ENCODE data around the gene PPP3CB.

Gene PPP3CB

GRCh38 chr10:73478636-73479035 lies 17.2 kb downstream of the PPP3CB start:
- DNase-seq, result no peak

DNA sequence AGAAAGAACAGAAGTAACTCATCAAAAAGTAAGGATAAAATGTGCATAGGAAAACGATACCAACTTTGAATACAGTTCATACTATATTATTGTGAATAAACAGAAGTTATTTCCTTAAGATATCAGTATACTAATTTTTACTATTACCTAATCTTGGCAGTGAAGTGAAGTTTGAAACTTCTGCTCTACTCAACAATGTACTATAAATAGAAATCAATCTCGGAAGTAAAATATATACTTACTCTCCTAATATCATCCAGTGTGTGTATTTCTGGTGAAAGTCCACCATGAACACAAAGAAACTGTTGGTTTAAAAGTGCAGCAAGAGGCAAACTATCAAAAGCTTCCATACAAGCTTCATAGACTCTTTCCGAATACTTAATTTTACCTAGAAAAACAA lies 24.6 kb downstream of the PPP3CB start:
- DNase-seq, result no peak

- DNase-seq, result no peak
Observed at GRCh38 chr10:73469579-73469978, 26.2 kb downstream of the PPP3CB start.

DNA sequence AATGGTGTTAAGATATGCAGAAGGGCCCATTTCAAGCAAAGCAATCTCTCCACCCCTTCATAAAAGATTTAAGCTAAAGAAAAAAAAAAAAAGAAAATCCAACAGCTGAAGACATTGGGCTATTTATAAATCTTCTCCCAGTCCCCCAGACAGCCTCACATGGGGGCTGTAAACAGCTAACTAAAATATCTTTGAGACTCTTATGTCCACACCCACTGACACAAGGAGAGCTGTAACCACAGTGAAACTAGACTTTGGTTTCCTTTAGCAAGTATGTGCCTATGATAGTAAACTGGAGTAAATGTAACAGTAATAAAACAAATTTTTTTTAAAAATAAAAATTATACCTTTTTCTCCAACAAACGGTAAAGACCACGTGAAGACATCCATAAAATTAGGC lies 28.6 kb downstream of the PPP3CB start:
- DNase-seq, result no peak

- DNase-seq, result no peak
Observed at GRCh38 chr10:73465978-73466726, 29.7 kb downstream of the PPP3CB start.

GRCh38 chr10:73460897-73461296 lies 34.9 kb downstream of the PPP3CB start:
- no peak for DNase-seq

- DNase-seq, result no peak
Observed at GRCh38 chr10:73459683-73460314, 36.0 kb downstream of the PPP3CB start.

- no peak for DNase-seq
Observed at GRCh38 chr10:73456187-73456890, 39.5 kb downstream of the PPP3CB start.

- no peak for DNase-seq
Observed at GRCh38 chr10:73449113-73449512, 46.7 kb downstream of the PPP3CB start.

DNA sequence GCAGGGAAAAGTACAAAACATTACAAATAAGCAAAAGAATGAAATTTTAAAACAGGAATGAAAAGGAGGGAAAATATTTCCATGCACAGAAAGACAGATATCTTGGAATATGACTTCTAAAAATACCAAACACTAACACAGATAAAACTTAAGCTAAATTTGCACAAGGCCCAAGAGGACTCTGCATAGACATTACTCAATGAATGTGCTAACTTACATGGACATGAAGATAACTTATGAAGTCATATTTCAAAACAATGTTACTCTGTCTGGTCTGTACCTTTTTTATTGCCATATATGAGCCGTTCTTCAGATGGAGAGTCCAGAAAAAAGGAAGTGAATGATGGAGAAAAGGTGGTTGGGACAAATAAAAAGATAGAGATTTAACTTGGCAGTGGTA lies 47.4 kb downstream of the PPP3CB start:
- no peak for DNase-seq

GRCh38 chr10:73446926-73447325 lies 48.9 kb downstream of the PPP3CB start:
- DNase-seq, result no peak

DNA sequence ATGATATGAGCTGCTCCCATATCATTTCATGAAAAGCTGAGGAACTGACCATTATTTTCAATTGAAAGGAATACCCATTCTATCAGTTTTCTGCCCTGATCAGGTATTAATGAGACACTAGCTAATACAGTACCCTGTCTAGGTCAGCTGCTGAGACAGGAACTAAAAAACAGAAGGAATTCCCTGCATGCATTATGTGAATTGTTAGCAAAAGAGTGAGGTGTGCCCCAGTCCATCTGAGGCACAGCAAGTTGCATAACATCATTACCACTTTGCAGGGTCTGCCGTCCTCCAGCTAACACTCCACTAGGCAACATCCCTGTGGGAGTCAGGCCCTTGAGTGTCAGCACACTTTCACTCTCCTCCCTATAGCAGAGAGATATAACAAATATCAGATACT lies 51.4 kb downstream of the PPP3CB start:
- no peak for DNase-seq

DNA sequence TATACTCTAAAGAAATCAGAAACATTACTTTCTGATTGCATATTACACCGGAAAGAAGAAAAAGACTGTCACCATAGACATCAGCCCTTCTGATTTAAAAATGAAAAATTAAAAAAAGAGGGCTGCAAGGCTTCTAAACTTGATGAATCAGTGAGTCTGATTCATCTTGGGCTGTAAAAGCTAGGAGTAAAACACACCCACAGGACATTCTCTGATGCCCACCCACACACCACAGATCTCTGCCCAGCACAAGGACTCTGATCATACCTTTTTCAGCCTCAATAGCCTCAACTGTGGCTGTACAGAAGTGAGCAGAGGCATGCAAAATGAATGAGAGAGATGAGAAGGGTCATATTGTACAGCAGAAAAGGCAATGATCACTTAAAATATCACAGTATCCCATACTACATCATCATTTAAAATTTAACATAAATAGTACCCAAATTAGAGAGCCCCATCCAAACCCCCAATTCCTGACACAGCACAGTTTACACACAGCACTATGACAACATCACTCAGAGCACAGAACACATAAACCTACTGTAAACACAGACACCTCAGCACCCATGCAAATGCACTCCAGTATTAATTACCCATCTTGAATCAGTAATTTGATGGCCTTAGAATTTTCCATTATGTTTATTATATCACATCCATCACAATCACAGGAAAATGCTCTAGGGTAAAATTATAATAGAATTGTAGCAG lies 56.1 kb downstream of the PPP3CB start:
- no peak for DNase-seq

- DNase-seq, result no peak
Observed at GRCh38 chr10:73439055-73439454, 56.8 kb downstream of the PPP3CB start.

GRCh38 chr10:73433538-73433867 lies 62.3 kb downstream of the PPP3CB start, which contains the start of gene MSS51:
MSS51 (minus strand) TSS chr10:73433561; CDS start chr10:73428284, 5,277 bp downstream.
- no peak for DNase-seq

DNA sequence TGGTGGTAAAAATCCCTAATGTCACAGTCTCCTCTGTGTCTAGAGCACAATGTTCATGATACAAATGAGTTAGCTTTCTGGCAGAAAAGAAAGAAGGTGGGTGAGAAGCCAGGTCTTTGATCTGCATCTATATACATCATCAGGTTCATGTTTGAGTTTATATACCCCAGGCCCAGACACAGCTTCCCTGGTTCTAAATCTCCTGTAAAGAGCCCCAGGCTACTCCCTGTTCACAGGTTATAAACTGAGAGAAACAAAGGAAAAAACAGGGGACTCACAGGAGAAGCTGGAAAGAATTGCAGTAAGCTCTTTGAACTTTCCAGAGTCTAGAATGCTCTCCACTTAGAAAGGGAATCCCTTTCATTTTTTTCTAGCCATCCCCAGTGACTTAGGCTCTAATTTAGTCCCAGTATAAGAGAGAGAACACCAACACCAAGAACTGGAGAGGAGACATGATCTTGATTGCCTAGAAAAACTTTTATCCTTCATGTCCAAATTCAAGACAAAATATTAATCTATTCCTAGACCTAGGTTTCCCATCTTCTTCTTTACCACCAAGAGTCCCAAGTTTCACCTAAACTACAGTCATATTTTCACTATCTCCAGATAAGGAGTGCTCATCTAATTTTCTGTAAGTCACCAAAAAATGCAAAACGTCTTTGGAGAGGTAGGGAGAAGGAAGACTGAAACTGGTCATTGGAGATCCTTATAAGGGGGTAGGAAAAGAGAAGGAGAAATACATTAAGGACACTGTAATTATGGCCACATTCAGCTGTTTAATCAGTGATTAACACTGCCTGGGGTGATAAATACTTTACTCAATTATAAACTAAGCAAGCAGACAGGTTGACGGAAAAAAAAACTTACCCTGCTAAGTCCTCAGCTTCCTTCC lies 62.9 kb downstream of the PPP3CB start:
- DNase-seq, result no peak

- no peak for DNase-seq
Observed at GRCh38 chr10:73426318-73426717, 69.5 kb downstream of the PPP3CB start.

- DNase-seq, result no peak
Observed at GRCh38 chr10:73424478-73424877, 71.3 kb downstream of the PPP3CB start.

- DNase-seq, result no peak
Observed at GRCh38 chr10:73423309-73423708, 72.5 kb downstream of the PPP3CB start.

GRCh38 chr10:73416571-73416970 lies 79.3 kb downstream of the PPP3CB start:
- no peak for DNase-seq

- DNase-seq, result peak; percentile 5
Observed at GRCh38 chr10:73414230-73414945, 81.4 kb downstream of the PPP3CB start.

All from RPMI8226 (cell line).